ENCODE results near the gene IGSF8.

DNA sequence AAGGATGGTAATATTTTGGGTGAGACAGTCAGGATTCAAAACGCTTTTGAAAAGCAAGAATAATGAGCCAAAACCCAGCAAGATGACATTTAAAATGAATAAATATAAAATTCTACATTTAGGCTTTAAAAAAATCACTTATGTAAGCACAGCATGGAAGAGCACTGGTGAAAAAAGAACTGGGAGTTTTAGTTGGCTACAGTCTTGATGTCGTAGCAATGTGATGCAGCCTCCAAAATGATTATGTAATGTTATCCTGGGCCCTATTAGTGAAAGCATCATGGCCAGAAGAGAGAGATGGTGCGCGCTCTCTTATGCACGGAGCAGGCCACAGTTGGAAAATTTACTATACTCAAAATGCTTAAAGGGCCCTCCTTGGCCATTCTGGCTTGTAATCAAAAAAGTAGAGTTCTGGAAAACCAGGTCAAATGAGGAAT is 11.9 kb downstream of the IGSF8 start:
- TF ChIP-seq EZH2 (IDR thresholded peaks at IDR 0.05; ENCODE audit: insufficient read depth, low read length), result no peak
- TF ChIP-seq, protein P1, sequence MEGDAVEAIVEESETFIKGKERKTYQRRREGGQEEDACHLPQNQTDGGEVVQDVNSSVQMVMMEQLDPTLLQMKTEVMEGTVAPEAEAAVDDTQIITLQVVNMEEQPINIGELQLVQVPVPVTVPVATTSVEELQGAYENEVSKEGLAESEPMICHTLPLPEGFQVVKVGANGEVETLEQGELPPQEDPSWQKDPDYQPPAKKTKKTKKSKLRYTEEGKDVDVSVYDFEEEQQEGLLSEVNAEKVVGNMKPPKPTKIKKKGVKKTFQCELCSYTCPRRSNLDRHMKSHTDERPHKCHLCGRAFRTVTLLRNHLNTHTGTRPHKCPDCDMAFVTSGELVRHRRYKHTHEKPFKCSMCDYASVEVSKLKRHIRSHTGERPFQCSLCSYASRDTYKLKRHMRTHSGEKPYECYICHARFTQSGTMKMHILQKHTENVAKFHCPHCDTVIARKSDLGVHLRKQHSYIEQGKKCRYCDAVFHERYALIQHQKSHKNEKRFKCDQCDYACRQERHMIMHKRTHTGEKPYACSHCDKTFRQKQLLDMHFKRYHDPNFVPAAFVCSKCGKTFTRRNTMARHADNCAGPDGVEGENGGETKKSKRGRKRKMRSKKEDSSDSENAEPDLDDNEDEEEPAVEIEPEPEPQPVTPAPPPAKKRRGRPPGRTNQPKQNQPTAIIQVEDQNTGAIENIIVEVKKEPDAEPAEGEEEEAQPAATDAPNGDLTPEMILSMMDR (IDR thresholded peaks at IDR 0.05; ENCODE audit: insufficient read depth, low read depth, low read length), result no peak
